ENCODE measurements around the gene KAT7. TPM values are rescaled to one million over a fixed set of nuclear protein-coding genes. Genes with fewer than 3 reads are reported as not detected.

Gene KAT7
- total RNA-seq, 1 experiment from 2014 or later, result 79.5 TPM

- no peak for TF ChIP-seq REST (IDR thresholded peaks at IDR 0.05; ENCODE audit: low read depth)
- no peak for TF ChIP-seq ZFX (IDR thresholded peaks at IDR 0.05)
- no peak for TF ChIP-seq EZH2 (IDR thresholded peaks at IDR 0.05)
- TF ChIP-seq EGR1 (IDR thresholded peaks at IDR 0.05; ENCODE audit: low read depth), result no peak
- TF ChIP-seq ATF3 (IDR thresholded peaks at IDR 0.05), result no peak
- no peak for TF ChIP-seq ZBTB33 (IDR thresholded peaks at IDR 0.05; ENCODE audit: extremely low read depth, insufficient replicate concordance, low read length)
- no peak for TF ChIP-seq MAX (IDR thresholded peaks at IDR 0.05)
- no peak for TF ChIP-seq FOSL1 (IDR thresholded peaks at IDR 0.05; ENCODE audit: low read depth)
These were observed 56.8 kb downstream of the KAT7 start (continued) for GRCh38 chr17:49845321-49845720.

Measured in HCT116 (cell line).